CD4-positive, alpha-beta T cell treated with Interleukin-6 for 4 hours (primary cell): ENCODE results near the gene CHURC1.

ENCODE experiments used
- DNase-seq: peaks from one replicate; pipeline ENCODE4 v3.0.0-alpha.2; 2020; ENCODE audit warnings: mixed read lengths

CHURC1 gene

DNA sequence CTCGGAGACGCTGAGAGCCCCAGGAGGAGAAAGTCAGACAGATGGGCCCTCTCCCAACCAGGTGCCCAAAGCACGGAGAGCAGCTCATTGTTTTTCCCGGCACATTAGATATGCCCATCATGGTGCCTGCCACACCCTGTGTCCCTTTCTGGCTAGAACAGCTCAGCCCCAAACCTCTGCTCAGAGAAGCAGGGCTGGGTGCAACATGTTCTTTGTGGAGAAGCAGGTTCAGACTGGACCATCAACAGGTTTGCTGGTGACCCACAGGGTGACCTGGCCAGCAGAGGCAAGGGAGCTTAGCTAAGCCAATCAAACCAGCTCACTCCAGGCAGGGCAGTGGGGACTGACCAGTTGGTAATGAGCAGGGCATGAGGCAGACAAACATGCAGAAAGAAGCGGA, 44.5 kb downstream of the CHURC1 start:
- no peak for DNase-seq

DNA sequence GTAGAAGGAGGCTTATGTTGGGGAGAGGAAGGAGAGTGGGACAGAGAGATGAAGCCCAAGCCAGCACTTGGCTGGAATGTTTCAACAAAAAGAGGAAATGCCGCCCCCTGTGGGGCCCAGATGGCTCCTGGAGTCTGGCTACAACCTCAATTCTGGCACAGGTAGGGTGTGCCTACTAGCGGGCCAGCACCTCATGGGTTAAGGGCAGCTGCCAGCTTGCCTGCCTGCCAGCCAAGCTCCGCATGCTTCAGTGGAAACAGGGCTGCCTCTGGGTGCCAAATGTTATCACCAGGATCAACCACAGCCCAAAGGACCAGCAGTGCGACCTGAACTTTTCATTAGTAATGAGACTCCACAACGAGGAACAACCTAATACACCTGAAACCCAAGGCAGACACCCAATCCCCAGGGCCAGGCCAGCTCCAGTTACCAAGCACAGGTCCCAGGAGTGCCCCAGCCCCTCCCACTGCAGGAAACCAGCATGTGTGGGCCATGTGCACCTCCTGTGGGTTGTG, 46.6 kb downstream of the CHURC1 start:
- no peak for DNase-seq

DNA sequence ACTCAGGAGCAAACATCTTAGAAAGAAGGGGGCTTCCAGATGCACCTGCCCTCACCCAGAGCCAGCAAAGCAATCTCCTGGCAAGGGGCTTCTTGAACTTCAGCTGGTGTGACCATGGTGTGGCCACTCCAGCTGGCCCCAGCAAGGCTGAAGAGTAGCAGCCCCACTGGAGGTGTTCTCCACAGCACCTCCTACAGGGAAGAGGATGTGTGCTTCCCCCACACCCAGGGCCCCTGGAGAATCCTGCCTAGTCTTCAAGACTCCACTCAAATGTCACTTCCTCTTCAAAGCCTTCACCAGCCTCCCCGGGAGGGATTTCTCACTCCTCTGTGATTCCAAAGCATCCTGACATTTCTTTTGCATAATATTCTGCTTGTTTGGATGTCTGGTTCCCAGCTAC, 49.4 kb downstream of the CHURC1 start:
- DNase-seq = no peak

DNA sequence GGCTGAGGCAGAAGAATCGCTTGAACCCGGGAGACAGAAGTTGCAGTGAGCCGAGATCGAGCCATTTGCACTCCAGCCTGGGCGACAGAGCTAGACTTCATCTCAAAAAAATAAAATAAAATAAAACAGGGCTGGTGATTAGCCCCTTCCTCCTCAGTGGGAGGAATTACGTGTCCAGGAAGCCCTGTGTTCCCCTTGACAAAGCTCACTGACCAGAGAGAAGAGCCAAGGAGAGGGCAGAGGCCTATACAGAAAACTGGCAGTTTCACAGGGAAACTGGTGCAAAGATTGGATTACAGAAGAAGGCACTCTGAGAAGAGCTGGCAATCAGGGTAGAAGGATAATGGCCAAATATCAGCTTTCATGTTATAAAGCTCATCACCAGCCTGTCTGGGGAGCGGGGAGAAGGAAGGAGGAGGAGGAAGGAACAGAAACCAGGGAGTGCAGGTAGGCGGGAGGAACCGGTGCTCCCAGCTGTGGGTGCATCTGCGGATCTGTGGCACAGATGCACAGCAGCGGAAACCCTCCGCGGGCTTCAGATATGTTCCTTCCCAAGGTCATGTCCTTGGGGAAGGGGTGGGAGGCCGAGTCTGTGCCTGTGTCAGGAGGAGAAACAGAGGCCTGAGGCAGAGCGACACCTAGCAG, 51.2 kb downstream of the CHURC1 start:
- DNase-seq = no peak

DNA sequence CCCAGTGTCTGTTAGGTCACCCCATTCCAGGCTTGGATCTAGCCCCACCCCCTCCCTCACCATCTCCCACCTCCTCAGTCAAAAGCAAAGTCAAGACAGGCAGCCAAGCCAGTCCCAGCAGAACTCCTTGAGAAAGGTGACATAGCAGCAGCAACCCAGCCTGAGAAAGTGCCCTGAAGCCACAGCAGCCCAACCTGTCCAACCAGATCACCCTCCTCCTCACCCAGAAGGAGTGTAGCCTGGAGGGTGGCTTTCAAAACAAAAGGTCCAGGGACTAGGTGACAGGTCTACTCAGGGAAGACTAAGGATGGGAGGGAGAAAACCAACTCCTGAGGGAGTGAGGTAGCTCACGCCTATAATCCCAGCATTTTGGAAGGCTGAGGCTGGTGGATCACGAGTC, 52.7 kb downstream of the CHURC1 start:
- no peak for DNase-seq

DNA sequence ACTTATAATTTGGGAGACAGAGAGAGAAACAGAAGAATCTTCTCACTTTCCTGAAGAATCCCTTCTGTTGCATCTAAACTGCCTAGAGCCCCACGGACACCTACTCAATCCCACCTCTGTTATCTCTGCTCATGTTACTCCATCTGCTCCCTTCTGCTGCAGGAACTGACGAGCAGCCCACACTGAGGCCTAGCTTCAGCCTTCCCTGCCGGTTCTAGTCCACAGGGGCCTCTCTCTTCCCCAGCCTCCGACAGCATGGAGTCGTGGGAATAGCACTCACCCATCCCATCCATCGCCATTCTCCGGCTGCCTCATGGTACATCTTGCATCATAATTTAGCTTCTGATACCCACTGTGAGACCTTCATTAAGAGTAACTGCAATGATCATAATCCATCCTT, 53.9 kb downstream of the CHURC1 start:
- no peak for DNase-seq

DNA sequence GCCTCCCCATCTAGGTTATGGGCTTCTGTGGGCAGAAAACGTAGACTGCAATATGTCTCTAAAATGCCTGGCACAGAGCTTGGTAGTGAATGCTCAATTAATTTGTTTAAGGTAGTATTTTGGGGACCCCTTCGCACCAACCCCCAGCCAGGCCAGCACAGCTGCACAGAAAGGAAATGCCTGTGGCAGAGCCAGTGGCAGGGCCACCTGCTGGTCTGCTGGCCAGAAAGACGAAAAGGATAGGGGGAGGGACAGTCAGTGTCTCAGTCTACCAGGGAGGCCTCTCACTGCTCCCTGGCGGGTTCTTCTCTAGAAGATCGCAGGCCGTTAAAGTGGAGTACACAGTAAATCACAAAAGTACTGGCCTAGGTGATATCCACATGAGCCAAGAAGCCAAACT, 54.4 kb downstream of the CHURC1 start:
- DNase-seq = no peak

DNA sequence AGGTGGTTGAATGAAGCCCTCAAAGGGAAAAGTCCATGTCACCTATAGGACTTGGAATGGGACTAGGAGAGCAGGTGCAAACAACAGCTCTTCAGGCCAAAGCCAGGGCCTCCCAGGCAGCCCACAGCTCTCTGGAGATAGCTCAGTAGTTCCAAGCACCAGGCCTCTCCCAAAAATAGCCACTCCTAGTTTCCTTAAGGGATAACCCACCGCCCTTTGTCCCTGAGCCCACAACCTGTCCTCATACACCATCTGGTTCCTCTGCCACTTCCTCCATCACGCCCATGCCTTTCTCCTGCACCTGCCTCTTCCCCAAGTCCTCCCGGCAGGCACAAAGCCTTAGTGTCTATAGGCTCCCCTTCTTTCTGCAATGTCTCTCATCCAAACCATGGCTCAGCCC, 55.8 kb downstream of the CHURC1 start:
- DNase-seq = no peak

DNA sequence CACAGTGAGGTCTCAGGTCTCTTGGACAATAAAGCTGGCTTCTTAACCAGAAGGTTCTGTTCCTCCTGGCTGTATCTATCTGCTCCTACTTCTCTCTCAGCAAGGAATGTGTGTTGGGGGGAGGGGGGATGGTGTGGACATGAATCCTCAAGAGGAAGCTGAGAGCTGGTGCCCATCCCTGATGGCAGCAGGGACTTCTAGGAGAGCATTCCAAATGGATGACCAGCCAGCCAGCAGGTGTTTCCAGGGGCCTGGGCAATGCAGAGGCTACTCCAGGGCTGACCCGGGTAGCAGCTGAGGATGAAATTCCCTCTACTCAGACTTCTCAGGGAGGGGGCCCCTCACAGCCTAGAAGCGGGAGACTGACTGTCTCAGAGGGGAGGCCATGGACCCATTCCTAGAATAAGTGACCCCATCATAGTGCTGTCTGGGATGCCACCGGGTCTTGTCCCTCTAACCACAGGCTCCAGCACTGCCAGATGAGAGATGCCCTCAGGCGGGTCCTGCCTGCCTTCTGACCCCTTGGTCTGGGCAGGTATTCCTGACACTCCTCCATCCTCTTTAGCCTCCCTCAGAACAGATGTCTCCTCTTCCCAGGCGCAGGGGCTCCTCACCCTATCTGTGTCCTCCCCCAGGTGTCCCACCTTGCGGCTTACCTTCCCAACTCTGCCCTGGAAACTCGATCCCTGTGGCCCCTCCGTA, 56.7 kb downstream of the CHURC1 start:
- DNase-seq = no peak

DNA sequence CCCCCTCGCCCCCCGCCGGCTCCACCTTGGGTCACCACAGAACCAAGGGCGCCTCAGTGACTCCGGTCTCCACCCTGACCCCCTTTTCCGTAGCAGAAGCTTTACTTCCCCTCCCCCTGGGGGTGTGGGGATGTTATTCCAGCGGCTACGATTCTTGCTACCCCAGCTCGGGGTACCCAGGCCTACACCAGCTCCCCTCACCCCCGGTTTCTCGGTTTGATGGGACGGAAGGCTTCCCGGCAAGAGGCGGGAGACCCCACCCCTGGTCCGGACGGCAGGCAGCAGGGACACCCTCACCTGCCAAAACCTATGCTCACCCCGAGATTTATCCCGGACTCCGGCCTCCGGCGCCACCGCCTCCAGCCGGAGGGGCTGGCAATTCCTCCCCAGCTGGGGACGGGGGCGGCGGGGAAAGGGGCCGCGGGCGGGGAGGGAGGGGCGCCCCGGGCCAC, 57.3 kb downstream of the CHURC1 start:
- DNase-seq = peak; percentile 12

DNA sequence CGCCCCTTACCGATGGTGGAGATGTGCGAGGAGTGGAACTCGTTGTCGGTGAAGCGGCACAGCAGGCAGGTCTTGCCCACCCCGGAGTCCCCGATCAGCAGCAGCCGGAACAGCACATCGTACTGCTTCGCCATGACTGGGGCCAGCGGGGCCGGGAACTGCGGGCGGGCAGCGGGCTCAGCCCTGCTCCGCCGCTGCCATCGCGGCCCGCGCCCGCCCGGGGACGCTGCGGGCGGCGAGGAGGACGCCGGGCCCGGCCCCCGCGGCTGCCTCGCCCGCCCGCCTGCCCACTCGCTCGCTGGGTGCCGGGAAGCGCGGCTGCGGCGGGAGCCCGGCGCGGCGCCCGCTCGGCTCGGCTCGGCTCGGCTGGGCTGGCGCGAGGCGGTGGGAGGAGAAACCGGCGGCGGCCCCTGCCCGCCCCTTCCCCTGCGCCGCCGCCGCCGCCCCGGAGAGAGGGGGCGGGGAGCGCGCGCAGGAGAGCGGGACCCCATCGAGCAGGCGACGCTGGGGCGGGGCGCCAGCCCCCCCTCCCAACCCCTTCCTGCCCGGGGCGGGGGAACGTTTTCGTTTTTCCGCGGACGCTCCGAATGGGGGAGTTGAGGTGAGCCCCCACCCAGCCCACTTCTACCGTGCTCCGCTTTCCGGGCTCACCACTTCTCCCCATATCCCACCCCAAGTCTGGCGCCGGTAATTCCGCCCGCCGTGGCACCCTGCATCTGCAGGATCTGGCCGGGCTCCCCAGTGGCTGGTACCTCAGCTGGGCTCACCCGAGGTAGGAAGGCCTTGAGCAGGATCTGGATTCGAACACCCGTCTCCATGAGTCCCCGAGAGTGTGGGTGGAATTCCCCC, 57.9 kb downstream of the CHURC1 start, which contains the start of gene RAB15:
Gene RAB15, minus strand, starts transcription at position 394 of the 849 bp plus-strand sequence. Its CDS starts 260 bp downstream, at position 134.
- DNase-seq = peak; percentile 73

DNA sequence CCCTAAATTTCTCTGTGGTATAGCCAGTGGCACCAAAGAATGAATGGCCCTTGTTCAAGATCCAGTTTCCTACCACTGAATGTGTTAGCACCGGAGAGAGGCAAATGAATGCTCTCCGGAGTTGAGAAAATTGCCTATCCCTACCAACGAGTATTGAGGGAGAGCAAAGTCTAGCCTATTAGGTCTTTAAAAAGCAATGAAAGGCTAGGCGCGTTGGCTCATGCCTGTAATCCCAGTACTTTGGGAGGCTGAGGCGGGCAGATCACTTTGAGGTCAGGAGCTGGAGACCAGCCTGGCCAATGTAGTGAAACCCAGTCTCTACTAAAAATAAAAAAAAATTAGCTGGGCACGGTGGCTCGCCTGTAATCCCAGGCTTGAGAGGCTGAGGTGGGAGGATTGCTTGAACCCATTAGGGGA, 58.8 kb downstream of the CHURC1 start:
- no peak for DNase-seq

DNA sequence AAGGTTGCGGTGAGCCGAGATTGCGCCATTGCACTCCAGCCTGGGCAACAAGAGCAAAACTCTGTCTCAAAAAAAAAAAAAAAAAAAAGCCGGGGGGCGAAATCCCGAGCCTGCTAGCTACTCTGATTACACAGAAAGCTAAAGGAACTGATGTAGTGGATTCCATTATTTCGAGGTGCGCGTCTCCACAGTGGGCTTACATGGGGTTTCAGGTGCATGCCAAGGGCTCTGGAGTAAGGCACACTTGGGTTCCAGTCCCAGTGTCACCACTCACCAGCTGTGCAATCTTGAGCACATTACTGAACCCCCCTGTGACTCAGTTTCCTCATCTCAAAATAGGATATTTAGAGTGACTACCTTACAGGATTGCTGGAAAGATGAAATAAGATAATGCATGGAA, 59.6 kb downstream of the CHURC1 start:
- DNase-seq = no peak

DNA sequence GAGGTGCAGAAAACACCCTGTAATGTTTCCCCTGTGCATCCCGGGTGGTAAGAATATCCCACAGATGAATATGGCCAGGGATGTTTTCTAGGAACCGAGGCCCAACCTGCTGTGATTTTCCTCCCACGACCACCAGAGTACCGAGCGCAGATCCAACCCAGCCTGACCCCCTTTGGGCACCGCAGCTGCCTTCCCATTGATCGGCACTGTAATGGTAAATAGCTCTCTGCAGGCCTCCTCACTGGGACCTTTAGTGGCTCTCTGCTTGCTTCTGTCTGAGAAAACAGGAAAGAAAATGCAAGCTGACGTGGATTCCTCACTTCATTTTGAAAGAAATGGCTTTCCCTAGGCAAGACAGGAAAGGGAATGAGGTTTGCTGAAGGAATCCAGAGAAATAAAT, 60.3 kb downstream of the CHURC1 start:
- no peak for DNase-seq

DNA sequence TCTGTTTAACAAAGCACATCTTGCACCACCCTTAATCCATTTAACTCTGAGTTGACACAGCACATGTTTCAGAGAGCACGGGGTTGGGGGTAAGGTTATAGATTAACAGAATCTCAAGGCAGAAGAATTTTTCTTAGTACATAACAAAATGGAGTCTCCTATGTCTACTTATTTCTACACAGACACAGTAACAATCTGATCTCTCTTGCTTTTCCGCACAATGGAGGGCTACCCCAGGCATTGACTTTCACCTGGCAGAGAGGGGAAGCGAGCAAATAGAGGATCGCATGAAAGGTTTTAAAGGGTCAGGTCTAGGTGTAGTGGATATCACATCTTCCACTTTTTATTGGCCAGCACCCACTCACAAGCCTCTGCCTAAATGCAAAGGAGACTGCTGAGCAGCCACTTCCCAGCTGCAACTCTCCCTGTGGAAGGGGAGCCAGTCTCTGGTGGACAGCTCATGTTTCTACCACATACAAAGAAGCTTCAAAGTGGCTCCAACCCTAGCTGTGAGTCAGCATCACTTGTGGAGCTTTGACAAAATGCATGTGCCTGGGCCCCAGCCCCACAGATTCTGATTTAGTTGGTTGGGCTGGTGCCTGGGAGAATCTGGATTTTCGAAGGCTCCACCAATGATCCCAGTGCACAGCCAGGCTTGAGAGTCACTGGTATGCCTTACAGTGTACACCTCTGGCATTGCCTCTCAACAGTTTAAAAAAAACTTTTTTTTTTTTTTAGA, 65.2 kb downstream of the CHURC1 start:
- no peak for DNase-seq

DNA sequence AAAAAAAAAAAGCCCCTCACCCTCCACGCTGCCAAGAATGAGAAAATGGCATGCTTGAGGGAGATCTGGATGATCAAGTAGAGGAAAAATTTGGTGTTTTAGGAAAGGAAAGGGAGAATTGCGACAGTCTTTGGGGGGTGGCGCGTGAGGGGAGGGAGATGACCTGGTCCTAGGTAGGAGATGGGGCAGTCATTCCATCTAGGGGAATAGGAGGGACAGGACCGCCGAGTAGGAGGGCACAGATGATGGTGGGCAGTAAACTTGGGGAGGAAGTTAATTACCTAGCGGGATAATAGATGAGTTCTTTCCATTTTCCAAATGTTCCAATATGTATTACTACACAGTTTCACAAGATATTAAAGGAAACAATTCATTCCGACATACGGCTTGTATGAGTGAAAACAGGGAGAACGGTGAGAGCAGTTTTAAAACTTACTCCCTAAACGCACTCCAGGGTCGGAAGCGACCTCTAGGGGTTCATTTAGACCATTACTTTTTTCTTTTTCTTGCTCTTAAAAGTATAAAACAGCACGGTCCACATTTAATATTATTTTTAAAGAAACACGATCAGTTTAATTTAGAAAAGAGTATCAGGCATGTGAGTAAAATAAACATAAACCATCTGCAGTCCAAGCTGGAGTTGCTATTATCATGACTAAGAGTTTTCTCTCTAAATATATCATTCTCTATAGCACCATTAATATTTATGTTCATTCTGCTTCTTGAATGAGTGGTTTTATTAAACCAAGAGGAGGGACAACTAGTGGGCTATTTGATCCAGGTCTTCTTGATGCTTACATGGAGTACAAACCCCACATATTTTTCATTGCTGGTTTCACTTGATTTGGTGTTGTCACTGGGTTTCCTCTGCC, 69.4 kb downstream of the CHURC1 start:
- peak; percentile 61 for DNase-seq
